ELF-1 (cell line): ENCODE measurements around the gene SPRY1.

Experiments used
- DNase-seq: peaks from one replicate; pipeline ENCODE4 v3.0.0-alpha.2; 2016; ENCODE audit warnings: low read depth, low spot score

The SPRY1 gene

GRCh38 chr4:123409334-123409733, 12.7 kb downstream of the SPRY1 start:
- no peak for DNase-seq

- DNase-seq = no peak
Observed at GRCh38 chr4:123411514-123411913, 14.9 kb downstream of the SPRY1 start.

DNA sequence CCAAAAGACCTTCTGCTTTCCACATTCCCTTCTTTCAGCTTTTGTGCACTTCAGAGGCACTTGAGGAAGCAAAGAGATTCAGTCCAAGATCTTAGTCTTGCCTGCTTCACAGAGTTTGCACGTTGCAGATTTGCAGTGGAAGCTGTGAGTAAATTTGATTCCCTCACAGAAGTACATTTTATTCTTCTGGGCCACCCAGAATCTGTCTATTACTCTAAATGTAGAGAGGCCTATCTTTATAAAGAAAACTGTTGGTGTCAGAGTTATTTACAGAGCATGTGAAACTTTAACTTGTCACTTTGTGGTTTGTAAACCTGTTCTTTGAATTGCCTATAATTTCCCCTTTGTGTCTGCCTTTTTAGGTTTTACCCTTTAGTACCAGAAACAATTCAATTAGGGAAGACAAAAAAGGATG, 15.5 kb downstream of the SPRY1 start:
- no peak for DNase-seq

- DNase-seq = no peak
Observed at GRCh38 chr4:123412700-123413512, 16.3 kb downstream of the SPRY1 start.

- DNase-seq = no peak
Observed at GRCh38 chr4:123415576-123415975, 19.0 kb downstream of the SPRY1 start.

DNA sequence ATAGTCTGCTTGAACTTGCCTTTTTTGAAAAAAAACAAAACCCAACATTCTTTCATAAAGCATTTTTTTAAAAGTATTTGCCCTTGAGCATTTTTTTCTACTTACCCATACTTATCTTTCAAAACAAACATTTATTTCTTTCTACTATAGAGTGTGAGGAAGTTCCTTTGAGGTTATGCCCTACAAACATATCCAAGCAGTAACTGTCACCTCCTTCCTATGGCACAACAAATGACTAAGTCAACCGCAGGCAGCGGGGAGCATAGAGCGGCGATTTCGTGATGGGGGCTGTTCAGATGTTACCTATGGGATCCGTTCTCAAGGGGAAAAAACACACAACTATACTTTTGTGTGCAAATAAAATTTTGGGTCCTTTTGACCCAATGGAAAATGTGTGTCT, 19.4 kb downstream of the SPRY1 start:
- DNase-seq = no peak

DNA sequence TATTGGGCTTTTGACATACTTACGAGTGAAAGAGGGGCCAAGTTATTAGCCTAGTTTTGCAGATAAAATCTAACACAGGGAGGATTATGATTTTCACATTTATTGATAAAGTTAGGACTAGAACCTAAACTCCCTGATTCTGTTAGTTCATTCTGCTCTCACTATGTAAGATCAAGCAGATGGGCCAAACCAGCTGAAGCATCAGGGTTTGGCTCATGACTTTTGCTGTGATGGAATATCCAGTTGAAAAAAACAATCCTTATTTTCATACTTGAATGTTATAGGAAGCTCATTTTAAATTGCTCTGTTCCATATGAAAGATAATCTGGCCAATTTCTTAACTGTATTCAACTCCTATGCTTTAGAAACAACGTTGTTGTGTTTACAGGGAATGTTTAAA, 21.2 kb downstream of the SPRY1 start:
- DNase-seq = no peak

DNA sequence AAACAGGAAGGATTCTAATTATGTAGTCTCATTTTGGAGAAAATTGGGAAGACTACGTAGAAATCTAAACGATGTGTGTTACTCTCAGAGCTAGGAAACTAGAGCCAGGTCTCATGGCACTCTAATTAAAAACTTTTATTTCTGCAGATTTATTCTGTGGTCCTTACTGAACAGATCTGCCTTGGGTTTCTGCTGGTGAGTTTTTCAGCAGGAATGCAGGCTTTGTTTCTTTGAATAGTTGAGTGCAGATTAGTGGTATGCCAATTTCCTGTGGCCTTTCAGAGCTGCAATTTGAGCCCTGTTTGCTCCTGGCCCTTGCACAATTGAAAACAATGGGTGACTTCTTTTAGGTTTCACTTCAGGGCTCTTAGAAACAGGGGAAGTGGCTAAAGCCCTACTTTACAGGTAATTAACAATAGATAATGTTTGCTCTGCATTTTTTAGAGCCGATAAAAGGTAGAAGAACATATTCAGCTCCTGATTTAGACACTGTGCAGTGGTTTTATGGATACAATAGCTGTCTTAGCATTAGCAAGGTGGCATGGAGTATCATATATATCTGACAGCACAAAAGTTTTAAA, 21.8 kb downstream of the SPRY1 start:
- DNase-seq = peak; percentile 84

GRCh38 chr4:123419885-123420755, 23.5 kb downstream of the SPRY1 start:
- DNase-seq = no peak

DNA sequence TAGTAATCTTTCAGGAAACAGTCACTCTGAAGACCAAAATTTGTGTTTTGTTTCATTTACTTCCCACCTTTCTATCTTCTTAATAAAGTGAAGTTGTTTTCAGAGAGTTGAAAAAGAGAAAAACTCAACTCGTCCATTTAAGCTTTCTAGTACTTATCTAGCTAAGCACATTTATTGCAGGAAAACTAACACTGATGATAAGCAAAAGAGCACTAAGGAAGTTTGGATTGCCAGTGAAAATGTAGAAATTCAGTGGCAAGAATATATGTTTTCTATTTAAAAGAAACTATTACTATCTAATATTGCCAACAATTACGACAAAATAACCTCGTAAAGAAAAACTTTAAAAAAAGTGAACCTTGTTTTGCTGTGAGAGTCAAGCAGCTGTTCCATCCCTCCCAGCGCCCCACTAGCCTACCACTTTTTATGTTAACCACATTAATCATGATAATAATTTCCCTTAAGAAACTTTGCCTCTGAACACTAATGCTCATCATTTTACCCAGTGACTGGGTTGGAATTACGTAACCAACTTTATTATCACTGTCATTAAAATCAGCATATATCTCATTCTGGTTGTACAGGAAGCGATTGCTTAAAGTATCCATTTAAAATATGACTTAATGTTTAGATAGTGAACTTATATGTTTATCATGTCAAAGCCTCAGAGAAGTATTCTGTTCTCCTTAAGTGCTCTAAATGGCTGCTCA, 24.8 kb downstream of the SPRY1 start:
- no peak for DNase-seq

GRCh38 chr4:123421937-123422781, 25.6 kb downstream of the SPRY1 start:
- no peak for DNase-seq

- no peak for DNase-seq
Observed at GRCh38 chr4:123423819-123424218, 27.2 kb downstream of the SPRY1 start.

GRCh38 chr4:123427951-123428350, 31.4 kb downstream of the SPRY1 start:
- no peak for DNase-seq

GRCh38 chr4:123430031-123430430, 33.4 kb downstream of the SPRY1 start:
- no peak for DNase-seq

- no peak for DNase-seq
Observed at GRCh38 chr4:123430501-123430900, 33.9 kb downstream of the SPRY1 start.

DNA sequence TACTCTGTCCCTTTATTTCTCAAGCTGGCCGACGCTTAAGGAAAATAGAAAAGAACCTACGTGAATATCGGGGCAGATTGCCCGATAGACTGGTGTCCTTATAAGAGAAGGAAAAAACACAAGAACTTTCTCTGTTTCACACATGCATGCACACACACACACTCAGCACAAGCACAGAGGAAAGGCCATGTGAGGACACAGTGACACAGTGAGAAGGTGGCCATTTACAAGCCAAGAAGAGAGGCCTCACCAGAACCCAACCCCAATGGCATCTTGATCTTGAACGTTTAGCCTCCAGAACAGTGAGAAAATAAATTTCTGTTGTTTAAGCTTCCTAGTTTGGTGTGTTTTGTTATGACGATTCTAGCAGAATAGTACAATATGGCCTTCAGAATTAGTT, 37.0 kb downstream of the SPRY1 start:
- no peak for DNase-seq

DNA sequence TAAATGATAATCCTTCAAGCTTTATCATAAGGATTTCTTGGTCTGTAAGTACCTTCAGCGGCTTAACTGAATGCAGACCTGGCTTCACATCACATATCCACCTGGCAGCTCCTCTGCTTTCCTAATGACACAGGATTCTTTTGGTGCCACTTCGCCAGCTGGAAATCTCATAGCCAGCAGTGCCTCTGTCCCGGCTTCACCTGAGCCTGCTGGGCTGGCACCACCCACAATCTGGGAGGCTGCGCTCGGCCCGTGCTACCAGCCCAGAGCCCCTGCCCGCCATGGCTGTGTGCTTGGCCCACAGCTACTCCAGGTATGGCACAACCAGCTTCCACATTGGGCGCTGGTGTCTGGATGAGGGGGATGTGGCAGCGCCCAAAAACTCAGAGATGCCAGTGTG, 37.4 kb downstream of the SPRY1 start:
- no peak for DNase-seq

- DNase-seq = no peak
Observed at GRCh38 chr4:123435246-123436113, 38.9 kb downstream of the SPRY1 start.

DNA sequence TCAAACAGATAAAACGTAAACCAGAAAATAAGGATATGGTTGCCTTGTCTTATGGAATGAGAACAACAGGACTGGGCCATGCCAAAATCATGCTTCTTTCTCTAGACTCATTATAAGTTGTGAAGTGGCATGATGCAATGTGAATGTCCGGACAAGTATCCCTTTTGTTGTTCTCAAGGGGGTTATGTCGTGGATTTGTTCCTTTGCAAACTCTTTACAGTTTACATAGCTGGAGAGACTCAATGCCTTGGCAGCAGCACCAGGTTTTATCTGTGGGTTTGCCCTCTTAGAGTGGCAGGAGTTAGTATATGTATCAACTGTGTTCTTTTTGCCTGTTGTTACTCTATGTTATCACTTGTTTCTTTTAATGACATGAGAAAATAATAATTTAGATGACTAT, 41.4 kb downstream of the SPRY1 start:
- DNase-seq = no peak
